DMS114 treated with DMSO at 0.1 percent for 48 hours (cell line): ENCODE results near the gene ERICH3.

ENCODE experiments used
- DNase-seq: peaks from one replicate; lab custom pipeline; 2025; ENCODE audit not compliant: unreplicated experiment; lab: John Stamatoyannopoulos, UW

Gene ERICH3

DNA sequence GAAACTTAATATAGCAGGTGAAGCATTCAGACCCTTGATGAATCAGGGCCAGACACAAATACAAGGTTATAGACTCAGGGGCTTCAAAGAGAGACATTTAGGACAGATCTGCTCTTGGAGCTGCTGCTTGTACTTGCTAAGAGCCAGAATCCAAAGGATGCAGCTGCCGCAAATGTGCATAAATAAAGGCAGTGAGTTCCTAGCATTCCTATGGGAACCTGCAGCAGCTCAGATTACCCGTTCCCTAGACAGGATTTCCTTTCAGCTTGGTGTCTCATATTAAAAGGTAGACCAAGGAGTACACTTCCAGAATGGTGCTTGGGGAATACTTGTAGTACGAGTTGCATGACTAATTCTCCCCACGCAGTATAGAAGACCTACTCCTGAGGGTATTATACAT lies 151.4 kb downstream of the ERICH3 start:
- no peak for DNase-seq
